Measurements from ENCODE around the gene RFTN1.

RFTN1 gene

GRCh38 chr3:16295298-16295890 lies 218.1 kb downstream of the RFTN1 start:
- no peak for DNase-seq

DNA sequence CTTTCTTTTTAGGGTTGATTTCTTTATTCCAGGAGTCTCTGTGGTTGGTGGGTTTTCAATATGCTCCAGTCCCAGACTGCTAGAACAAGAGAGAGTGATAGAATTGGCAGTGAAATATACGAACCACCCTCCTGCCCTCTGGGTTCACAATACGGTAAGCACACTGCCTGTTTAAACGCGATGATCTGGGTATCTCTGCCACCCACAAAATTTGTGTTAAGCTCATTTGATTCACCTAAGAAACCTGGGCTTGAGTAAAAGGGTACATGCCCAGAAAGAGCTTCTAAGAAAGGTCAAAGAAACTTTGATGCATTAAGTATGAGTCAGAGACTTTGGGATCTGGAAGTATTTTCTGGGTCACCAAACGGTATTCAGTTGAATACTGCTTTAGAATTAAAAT lies 218.7 kb downstream of the RFTN1 start:
- DNase-seq = no peak

DNA sequence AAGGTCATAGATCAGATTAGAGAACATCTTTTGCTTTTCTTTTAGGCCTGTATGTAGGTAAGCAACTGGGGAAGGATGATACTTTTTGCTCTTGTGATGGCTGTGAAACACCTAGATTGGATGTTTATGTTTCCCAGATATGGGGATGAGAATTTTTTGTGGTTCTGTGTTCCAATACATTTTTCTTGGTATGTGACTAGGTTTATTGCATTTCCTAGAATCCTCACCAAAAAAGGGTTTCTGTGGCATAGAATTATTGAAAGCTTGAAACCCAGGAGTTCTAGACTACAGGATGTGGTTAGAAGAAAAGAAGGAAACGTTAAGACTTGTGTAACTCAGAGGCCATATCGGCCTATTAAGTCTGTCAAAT lies 222.7 kb downstream of the RFTN1 start:
- no peak for DNase-seq

DNA sequence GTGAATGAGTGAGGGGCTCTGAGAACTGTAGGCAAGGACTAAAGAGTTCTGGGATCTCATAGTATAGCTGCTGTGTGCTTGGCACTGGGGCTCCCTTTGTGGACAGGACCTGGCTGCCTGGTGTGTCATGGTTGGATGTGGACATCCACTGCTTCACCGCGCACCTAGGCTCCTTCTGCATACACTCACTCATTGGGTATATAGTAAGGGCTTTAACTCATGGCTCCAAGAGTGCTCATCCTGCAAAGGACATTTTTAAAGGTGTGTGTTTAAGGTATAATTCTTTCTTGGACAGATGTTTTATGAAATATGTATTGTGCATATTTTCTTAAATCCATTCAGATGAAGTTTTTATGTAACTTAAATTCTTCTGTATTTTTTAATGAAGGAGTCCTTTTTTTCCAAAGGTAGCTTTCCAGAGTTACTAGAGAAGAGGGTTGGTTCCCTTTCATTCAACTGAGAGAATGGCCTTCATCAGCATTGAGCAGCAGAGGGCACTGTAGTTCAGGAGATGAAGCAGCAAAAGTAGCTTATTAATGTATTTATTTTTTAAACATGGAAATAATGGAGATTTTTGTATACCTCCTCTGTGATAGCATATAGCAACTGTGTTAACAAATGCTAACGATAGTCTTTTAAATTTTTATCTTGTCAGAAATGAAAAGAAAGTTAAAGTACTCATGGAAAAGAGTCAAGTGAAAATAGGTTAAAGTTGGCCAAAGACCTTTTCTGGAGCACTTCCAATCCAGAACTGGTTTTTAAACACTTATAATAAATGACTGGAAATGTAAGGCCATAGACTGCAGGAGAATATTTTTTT lies 223.3 kb downstream of the RFTN1 start:
- no peak for DNase-seq

GRCh38 chr3:16289144-16289889 lies 224.2 kb downstream of the RFTN1 start:
- no peak for DNase-seq

DNA sequence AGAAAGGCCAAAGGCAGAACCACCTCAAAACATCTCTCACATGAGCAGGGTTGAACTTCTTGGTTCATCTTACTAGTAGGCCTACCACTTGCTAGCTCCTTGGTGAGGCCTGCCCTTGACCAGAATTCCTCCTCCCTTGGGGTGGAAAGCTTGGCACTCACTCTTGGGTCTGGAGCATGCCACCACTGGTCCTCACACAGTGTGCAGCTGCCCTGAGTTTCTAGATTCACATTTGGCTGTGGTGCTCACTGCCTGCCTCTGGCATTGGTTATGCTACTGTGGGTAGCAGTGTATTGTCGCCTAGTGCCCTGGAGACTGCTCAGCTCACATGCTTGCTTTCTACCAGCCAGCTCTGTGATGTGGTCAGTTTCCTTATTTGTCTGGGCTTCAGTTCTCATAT lies 224.8 kb downstream of the RFTN1 start:
- no peak for DNase-seq

DNA sequence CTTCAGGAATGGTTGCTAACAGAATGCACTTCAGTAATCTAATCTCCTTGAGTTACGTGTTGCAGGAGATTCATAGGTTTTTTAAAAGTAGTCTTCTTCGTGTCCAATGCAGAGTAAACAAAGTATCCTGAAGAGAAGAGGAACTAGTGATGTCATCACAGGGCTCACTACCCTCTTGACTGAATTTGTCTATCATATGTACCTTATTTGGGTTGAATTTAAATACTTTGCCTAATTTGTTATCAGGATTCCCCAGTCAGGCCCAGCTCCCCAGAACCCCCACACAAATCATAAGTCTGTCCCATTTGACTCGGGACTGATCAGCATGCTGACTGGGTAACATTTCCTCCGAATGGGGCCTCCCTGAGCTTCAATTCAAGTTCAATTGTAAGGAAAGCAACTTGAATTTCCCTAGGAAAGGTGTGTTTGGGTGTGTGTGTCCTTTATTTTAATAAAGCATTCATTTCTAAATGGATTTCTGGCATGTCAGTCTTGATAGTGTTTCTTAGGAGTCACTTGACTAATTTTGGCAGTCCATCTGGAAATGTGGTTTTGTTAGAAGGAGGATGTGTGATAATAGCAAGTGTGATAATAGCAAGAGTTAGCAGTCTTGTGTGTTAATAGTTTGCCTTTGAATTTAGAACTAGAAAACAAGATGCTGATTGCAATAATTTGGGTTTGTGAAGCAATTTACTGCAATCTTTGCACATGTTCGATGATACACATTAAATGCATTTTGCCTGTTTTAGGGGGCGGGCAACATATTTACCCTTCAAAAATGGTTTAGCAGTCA lies 226.6 kb downstream of the RFTN1 start:
- no peak for DNase-seq

DNA sequence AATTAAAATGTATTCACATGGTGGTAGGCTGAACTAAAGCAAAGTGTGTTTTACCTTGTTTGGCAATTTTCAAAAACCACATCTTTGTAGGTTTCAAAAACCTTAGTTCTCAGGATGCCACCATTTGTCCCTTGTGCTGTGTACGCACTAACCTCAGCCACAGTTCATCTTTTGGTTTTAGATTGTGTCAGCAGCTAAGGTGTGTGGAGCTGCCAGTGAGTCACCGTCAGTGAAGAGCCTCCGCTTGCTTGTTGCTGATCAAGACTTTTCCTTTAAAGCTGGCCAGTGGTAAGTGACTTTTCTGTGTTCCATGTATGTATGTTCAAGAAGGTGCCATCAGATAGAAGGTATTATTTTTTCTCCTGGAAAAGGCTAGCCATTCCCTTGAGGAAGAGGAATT lies 227.3 kb downstream of the RFTN1 start:
- no peak for DNase-seq

DNA sequence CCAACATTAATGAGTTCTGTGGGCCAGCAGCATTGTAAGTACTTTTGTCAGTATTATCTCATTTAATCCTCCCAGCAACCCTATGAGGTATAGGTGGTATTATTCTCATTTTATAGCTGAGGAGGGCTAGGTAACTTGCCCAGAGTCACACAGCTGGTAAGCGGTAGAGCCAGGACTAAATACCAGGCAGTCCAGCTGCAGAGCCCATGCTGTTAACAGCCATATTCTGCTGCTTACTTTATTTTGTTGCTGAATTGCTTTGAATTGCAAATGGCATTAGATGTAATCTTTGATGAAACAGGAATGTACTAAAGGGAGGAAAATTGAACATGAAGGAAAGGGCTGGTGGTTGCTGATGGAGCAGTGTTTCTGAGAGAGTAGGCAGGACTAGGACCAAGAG lies 228.9 kb downstream of the RFTN1 start:
- DNase-seq = no peak

DNA sequence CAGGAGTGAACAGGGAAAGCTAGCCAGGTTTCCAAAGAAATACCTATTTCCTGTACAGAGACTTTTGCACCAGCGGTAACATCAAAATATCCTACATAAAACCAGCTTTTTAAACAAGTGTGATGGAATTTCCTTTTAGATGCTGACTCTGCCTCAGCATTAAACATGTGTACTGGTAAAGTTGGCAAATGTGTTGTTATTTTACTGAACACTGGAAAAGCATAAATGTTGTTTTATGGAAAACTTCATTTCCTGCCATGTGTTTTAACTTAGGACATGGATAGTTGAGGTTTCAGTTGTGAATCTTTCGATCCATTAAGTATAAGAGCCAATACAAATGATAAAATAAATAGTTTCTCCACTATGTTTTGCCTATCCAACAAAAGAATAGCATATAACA lies 232.8 kb downstream of the RFTN1 start:
- DNase-seq = no peak

GRCh38 chr3:16279010-16279801 lies 234.3 kb downstream of the RFTN1 start:
- no peak for DNase-seq

GRCh38 chr3:16277471-16277870 lies 236.0 kb downstream of the RFTN1 start:
- DNase-seq = no peak

GRCh38 chr3:16273867-16274266 lies 239.6 kb downstream of the RFTN1 start:
- DNase-seq = no peak

DNA sequence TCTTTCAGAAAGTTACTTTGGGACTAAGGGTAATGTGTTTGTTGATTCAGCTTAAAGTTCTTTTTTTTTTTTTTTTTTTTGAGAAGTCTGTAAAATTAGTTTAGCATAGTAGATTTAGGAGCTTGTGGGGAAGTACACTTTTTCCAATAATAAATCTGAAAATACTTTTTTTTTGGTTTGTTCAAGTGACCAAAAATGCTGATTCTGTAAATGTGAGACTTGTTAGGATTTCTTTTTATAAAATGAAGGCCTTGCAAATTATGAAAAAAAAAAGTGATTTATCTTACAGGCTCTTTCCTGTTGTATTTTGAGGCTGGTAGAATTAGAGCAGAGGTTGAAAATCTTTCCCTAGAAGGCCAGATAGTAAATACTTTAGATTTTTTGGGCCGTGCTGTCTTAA lies 240.9 kb downstream of the RFTN1 start:
- DNase-seq = no peak

DNA sequence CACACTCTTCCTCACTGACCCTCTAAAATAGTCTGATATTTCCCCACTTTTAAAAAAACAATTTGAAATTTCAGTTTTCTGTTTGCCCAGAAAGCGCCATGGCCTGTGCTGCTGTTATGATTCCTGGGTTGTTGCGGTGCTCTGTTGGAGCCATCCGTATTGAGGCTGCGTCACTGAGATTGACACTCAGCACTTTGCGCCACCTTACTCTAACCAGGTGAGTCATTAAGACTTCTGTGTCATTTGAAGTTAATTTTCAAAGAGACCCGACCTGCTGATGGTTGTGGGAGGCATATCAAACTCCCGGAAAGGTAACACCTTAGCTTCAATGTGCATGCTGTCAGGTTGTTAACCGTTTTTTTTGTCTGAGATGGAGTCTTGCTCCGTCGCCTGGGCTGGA lies 242.6 kb downstream of the RFTN1 start:
- DNase-seq = no peak

DNA sequence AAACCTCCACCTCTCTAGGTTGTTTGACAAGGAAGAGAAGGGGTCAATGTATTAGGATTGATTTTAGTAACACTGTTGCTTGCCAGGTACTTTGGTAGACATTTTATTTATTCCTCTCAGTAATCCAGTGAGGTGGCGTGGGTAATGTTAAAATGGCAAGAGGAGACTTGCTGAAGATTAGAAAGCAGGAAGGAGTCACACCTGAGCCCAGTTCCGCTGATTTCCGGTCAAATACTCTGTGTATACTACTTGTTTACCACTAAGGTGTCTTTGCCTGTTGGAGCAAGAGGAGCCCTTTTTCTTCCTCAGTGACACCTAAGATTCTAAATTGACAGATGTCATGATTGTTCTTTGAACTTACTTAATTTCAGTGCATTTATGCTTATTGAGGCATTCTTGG lies 246.8 kb downstream of the RFTN1 start:
- DNase-seq = no peak
